HepG2 (cell line): ENCODE results near the gene BANK1. TPM values are rescaled to one million over a fixed set of nuclear protein-coding genes. Genes with fewer than 3 reads are reported as not detected.

Experiments used
- CREM ChIP-seq, 2 experiments: sonication (generic) in 1 of 2; formaldehyde crosslinking in 1 of 2; IDR thresholded peaks; 2 replicates each; pipeline versions ENCODE4 v1.4.0 to v1.6.1; 2016 to 2020; ENCODE audit warnings: antibody characterized with exemption in 1 of 2, mild to moderate bottlenecking in 1 of 2, missing genetic modification reagents in 1 of 2
- FOXC1 ChIP-seq: sonication (generic); formaldehyde crosslinking; IDR thresholded peaks from 2 replicates; pipeline ENCODE4 v1.8.0; 2022; ENCODE audit warnings: mild to moderate bottlenecking, missing genetic modification reagents, borderline replicate concordance
- FOXO4 ChIP-seq: sonication (generic); formaldehyde crosslinking; conservative IDR thresholded peaks from 2 replicates; pipeline ENCODE4 v1.8.1; 2023; ENCODE audit warnings: missing genetic modification reagents
- FOXP1 ChIP-seq, 2 experiments: fragments of 450-650 bp in 1 of 2; IDR thresholded peaks; 2 replicates each; pipeline ENCODE4 v1.6.1; 2017 to 2018; ENCODE audit warnings: antibody characterized with exemption in 1 of 2
- HDAC2 ChIP-seq: sonication (generic); formaldehyde crosslinking; IDR thresholded peaks from 2 replicates; pipeline ENCODE4 v1.4.0; 2020; ENCODE audit warnings: missing genetic modification reagents
- PCBP1 ChIP-seq: fragments of 200-400 bp; formaldehyde crosslinking; IDR thresholded peaks from 2 replicates; pipeline ENCODE4 v1.6.1; 2017; ENCODE audit warnings: mild to moderate bottlenecking, low read depth, low read length, borderline replicate concordance
- RNF2 ChIP-seq: fragments of 450-650 bp; conservative IDR thresholded peaks from 2 replicates; pipeline ENCODE4 v1.6.1; 2016; ENCODE audit warnings: low read depth
- TFDP1 ChIP-seq: IDR thresholded peaks from 2 replicates; pipeline ENCODE4 v1.6.1; 2016; ENCODE audit warnings: missing compliant biosample characterization, missing genetic modification reagents, borderline replicate concordance
- ZKSCAN1 ChIP-seq: fragments of 150-350 bp; IDR thresholded peaks from 2 replicates; pipeline ENCODE4 v1.6.1; 2014; ENCODE audit warnings: low read length
- ZNF282 ChIP-seq: fragments of 450-650 bp; IDR thresholded peaks from 2 replicates; pipeline ENCODE4 v1.6.1; 2018; ENCODE audit not compliant: partially characterized antibody
- ZNF646 ChIP-seq: sonication (generic); formaldehyde crosslinking; IDR thresholded peaks from 2 replicates; pipeline ENCODE4 v1.9.0; 2021; ENCODE audit warnings: mild to moderate bottlenecking, missing genetic modification reagents
- polyA plus RNA-seq, 8 experiments: library from polyadenylated mRNA; depleted of rRNA in 3 of 8; stranded (reverse) in 7 of 8; unstranded in 1 of 8; fragments of >200 nt; fragmentation: Illumina TruSeq in 4 of 8; extraction: Trizol in 4 of 8; gene quantifications; 2 replicates each; pipeline versions ENCODE4 v1.2.1 to v1.2.3, GENCODE V29; 2011 to 2016; ENCODE audit warnings: low read depth in 4 of 8, missing spikeins in 1 of 8, mixed read lengths in 1 of 8; ENCODE audit not compliant: insufficient read depth in 1 of 8
- total RNA-seq, 5 experiments: library from RNA; depleted of rRNA; stranded (reverse); fragments of >200 nt; fragmentation: Illumina TruSeq; extraction: Trizol; gene quantifications; 2 replicates each; pipeline ENCODE4 v1.2.3, GENCODE V29; 2016; ENCODE audit warnings: low read depth in 1 of 5

The BANK1 gene
- total and polyA plus RNA-seq, 2 of the 13 experiments (the other 11 are each of a cell fraction or from before 2014, with no cell fraction given), result 0.15 TPM; not detected in 1

- TF ChIP-seq TFDP1 (CRISPR knock-in tag), result no peak
- no peak for TF ChIP-seq ZKSCAN1
- no peak for TF ChIP-seq HDAC2 (CRISPR knock-in tag)
- TF ChIP-seq RNF2, result no peak
- no peak for TF ChIP-seq FOXC1 (CRISPR knock-in tag)
- no peak for TF ChIP-seq PCBP1
- no peak for TF ChIP-seq FOXO4 (CRISPR knock-in tag)
- no peak for TF ChIP-seq CREM (IDR thresholded peaks at IDR 0.05)
- TF ChIP-seq CREM (CRISPR knock-in tag; IDR thresholded peaks at IDR 0.05), result no peak
- no peak for TF ChIP-seq ZNF646 (CRISPR knock-in tag)
- no peak for TF ChIP-seq ZNF282
- no peak for TF ChIP-seq FOXP1 (IDR thresholded peaks at IDR 0.05)
- no peak for TF ChIP-seq FOXP1 (CRISPR knock-in tag; IDR thresholded peaks at IDR 0.05)
Observed at GRCh38 chr4:101948951-101949350, 158.4 kb downstream of the BANK1 start (continued).
